H1 (cell line): ENCODE measurements around the gene NR2E3. TPM values are rescaled to one million over a fixed set of nuclear protein-coding genes. Genes with fewer than 3 reads are reported as not detected.

Source experiments
- CTCF ChIA-PET: fragments of 300-600 bp; sonication (Branson Sonifier 250); formaldehyde crosslinking; loops from one replicate; lab custom pipeline; 2021; ENCODE audit not compliant: partially characterized antibody; lab: Charles Lee
- POLR2A ChIA-PET: fragments of 300-600 bp; sonication (Branson Sonifier 250); formaldehyde crosslinking; loops from one replicate; lab custom pipeline; 2021; ENCODE audit warnings: inconsistent platforms; ENCODE audit not compliant: partially characterized antibody; lab: Charles Lee
- DNase-seq, 2 experiments: peaks; one replicate each; pipeline versions ENCODE4 v3.0.0 to v3.0.0-alpha.2; 2010 to 2022; ENCODE audit warnings: low spot score in 2 of 2, low read depth in 1 of 2, mixed read lengths in 1 of 2
- FAIRE-seq: peaks from 2 replicates; lab custom pipeline; 2011; peaks lifted over from hg19 to GRCh38; lab: Jason Lieb, UNC
- H2AFZ ChIP-seq: 2 replicates; pipeline ENCODE4 v1.8.1; 2012; ENCODE audit warnings: low read length, inconsistent platforms
- H2AK5ac ChIP-seq: 2 replicates; pipeline ENCODE4 v1.6.1; 2013; ENCODE audit warnings: low read depth, low read length
- H2BK120ac ChIP-seq: replicated peaks from 2 replicates; pipeline ENCODE3; 2013; ENCODE audit warnings: low read depth, low read length, inconsistent platforms
- H2BK12ac ChIP-seq: 2 replicates; pipeline ENCODE4 v1.6.1; 2013; ENCODE audit warnings: low read depth, low read length
- H2BK15ac ChIP-seq: 2 replicates; pipeline ENCODE4 v1.6.1; 2013; ENCODE audit warnings: low read length
- H2BK20ac ChIP-seq: 2 replicates; pipeline ENCODE4 v1.6.1; 2013; ENCODE audit warnings: low read length
- H2BK5ac ChIP-seq: 2 replicates; pipeline ENCODE4 v1.6.1; 2013; ENCODE audit warnings: low read depth, low read length
- H3K14ac ChIP-seq: 2 replicates; pipeline ENCODE4 v1.6.1; 2013; ENCODE audit warnings: inconsistent platforms; ENCODE audit not compliant: insufficient read length
- H3K18ac ChIP-seq: 2 replicates; pipeline ENCODE4 v1.6.1; 2013; ENCODE audit warnings: low read length; ENCODE audit errors: extremely low read depth
- H3K23ac ChIP-seq: 2 replicates; pipeline ENCODE4 v1.6.1; 2013; ENCODE audit warnings: inconsistent platforms; ENCODE audit not compliant: insufficient read length
- H3K23me2 ChIP-seq: 2 replicates; pipeline ENCODE4 v1.6.1; 2013; ENCODE audit warnings: low read depth, low read length
- H3K27ac ChIP-seq: 2 replicates; pipeline ENCODE4 v1.6.1; 2011; ENCODE audit warnings: low read depth, low read length, inconsistent platforms
- H3K27me3 ChIP-seq, 4 experiments: replicated peaks in 1 of 4; 1 replicate in 1 of 4; 2 replicates in 3 of 4; pipeline versions ENCODE4 v1.6.1 to v1.8.1; 2011 to 2013; ENCODE audit warnings: low read length in 3 of 4, mild to moderate bottlenecking in 3 of 4, inconsistent platforms in 2 of 4, mixed read lengths in 2 of 4, moderate library complexity in 1 of 4; ENCODE audit not compliant: control insufficient read depth in 3 of 4, insufficient read depth in 3 of 4; ENCODE audit errors: extremely low read depth in 1 of 4
- H3K36me3 ChIP-seq, 4 experiments: 2 replicates each; pipeline versions ENCODE4 v1.6.1 to v1.8.1; 2011 to 2013; ENCODE audit warnings: mild to moderate bottlenecking in 4 of 4, low read length in 3 of 4, moderate library complexity in 2 of 4, control low read depth in 1 of 4, inconsistent platforms in 1 of 4; ENCODE audit not compliant: insufficient read depth in 4 of 4, control insufficient read depth in 2 of 4
- H3K4ac ChIP-seq: replicated peaks from 2 replicates; pipeline ENCODE3; 2013; ENCODE audit warnings: low read length, low read depth, mixed read lengths, inconsistent platforms; ENCODE audit not compliant: insufficient read length
- H3K4me1 ChIP-seq, 4 experiments: replicated peaks in 1 of 4; 1 replicate in 1 of 4; 2 replicates in 3 of 4; pipeline versions ENCODE4 v1.6.1 to v1.8.1; 2011 to 2013; ENCODE audit warnings: low read length in 3 of 4, inconsistent platforms in 2 of 4, mixed read lengths in 1 of 4; ENCODE audit not compliant: insufficient read depth in 4 of 4, control insufficient read depth in 3 of 4
- H3K4me2 ChIP-seq, 2 experiments: 2 replicates each; pipeline versions ENCODE4 v1.6.1 to v1.8.1; 2011 to 2013; ENCODE audit warnings: low read depth in 2 of 2, low read length in 2 of 2, control low read depth in 1 of 2, inconsistent platforms in 1 of 2, mild to moderate bottlenecking in 1 of 2; ENCODE audit not compliant: insufficient read depth in 1 of 2
- H3K4me3 ChIP-seq, 4 experiments: fragments of 200-600, 300-600 bp in 1 of 4; sonication (generic), shearing (Covaris generic), sonication (Bioruptor Twin) in 1 of 4; 2 replicates each; pipeline versions ENCODE4 v1.5.1 to v1.8.1; 2011 to 2016; ENCODE audit warnings: low read length in 4 of 4, low read depth in 3 of 4, control low read depth in 2 of 4, inconsistent platforms in 2 of 4, mild to moderate bottlenecking in 2 of 4, mixed read lengths in 1 of 4, moderate library complexity in 1 of 4; ENCODE audit not compliant: insufficient read depth in 2 of 4; ENCODE audit errors: extremely low read depth in 1 of 4
- H3K56ac ChIP-seq: replicated peaks from 2 replicates; pipeline ENCODE3; 2013; ENCODE audit warnings: low read depth, mild to moderate bottlenecking, mixed read lengths, low read length, inconsistent platforms; ENCODE audit not compliant: insufficient read length
- H3K79me1 ChIP-seq: 2 replicates; pipeline ENCODE4 v1.6.1; 2013; ENCODE audit warnings: low read depth, low read length, control low read depth
- H3K79me2 ChIP-seq, 2 experiments: 2 replicates each; pipeline versions ENCODE4 v1.6.1 to v1.8.1; 2012 to 2013; ENCODE audit warnings: low read length in 2 of 2, mild to moderate bottlenecking in 2 of 2, inconsistent platforms in 1 of 2; ENCODE audit not compliant: insufficient read depth in 2 of 2, control insufficient read depth in 1 of 2
- H3K9ac ChIP-seq, 4 experiments: replicated peaks in 1 of 4; 1 replicate in 1 of 4; 2 replicates in 3 of 4; pipeline versions ENCODE4 v1.6.1 to v1.8.1; 2011 to 2013; ENCODE audit warnings: low read depth in 3 of 4, low read length in 3 of 4, control low read depth in 2 of 4, mild to moderate bottlenecking in 2 of 4, moderate library complexity in 2 of 4, inconsistent platforms in 1 of 4; ENCODE audit errors: extremely low read depth in 1 of 4
- H3K9me3 ChIP-seq, 2 experiments: 2 replicates each; pipeline versions ENCODE4 v1.6.1 to v1.8.1; 2012 to 2013; ENCODE audit warnings: mild to moderate bottlenecking in 2 of 2, moderate library complexity in 2 of 2, control low read depth in 1 of 2, inconsistent platforms in 1 of 2, low read depth in 1 of 2, low read length in 1 of 2, mixed read lengths in 1 of 2; ENCODE audit not compliant: insufficient read depth in 2 of 2
- H4K20me1 ChIP-seq, 2 experiments: replicated peaks in 1 of 2; 2 replicates each; pipeline versions ENCODE3 to v1.8.1; 2011 to 2013; ENCODE audit warnings: inconsistent platforms in 2 of 2, low read length in 2 of 2, mild to moderate bottlenecking in 1 of 2; ENCODE audit not compliant: insufficient read depth in 2 of 2, control insufficient read depth in 1 of 2
- H4K5ac ChIP-seq: 2 replicates; pipeline ENCODE4 v1.6.1; 2013; ENCODE audit warnings: low read length, low read depth, mixed read lengths, inconsistent platforms; ENCODE audit not compliant: insufficient read length
- H4K8ac ChIP-seq: 2 replicates; pipeline ENCODE4 v1.8.0; 2013; ENCODE audit warnings: mild to moderate bottlenecking, moderate library complexity, low read length, inconsistent platforms; ENCODE audit not compliant: insufficient read depth; ENCODE audit errors: extremely low read depth
- H4K91ac ChIP-seq: replicated peaks from 2 replicates; pipeline ENCODE3; 2013; ENCODE audit warnings: low read length, mixed read lengths, inconsistent platforms; ENCODE audit not compliant: insufficient read length
- BCL11A ChIP-seq, 2 experiments: IDR thresholded peaks; one replicate each; pipeline ENCODE4 v1.6.1; 2011; ENCODE audit warnings: low read depth in 2 of 2, low read length in 2 of 2, mild to moderate bottlenecking in 2 of 2
- BRCA1 ChIP-seq: IDR thresholded peaks from 2 replicates; pipeline ENCODE4 v1.6.1; 2012; ENCODE audit warnings: low read depth, low read length, improper control_type of control experiment
- CEBPB ChIP-seq: IDR thresholded peaks from 2 replicates; pipeline ENCODE4 v1.6.1; 2012; ENCODE audit warnings: low read depth, low read length
- HDAC2 ChIP-seq, 2 experiments: fragments of 300-600 bp in 1 of 2; sonication (generic) in 1 of 2; IDR thresholded peaks; 2 replicates each; pipeline ENCODE4 v1.6.1; 2011 to 2012; ENCODE audit warnings: low read depth in 2 of 2, low read length in 2 of 2, mild to moderate bottlenecking in 2 of 2, moderate library complexity in 2 of 2, borderline replicate concordance in 1 of 2, inconsistent platforms in 1 of 2
- JUND ChIP-seq: IDR thresholded peaks from 2 replicates; pipeline ENCODE4 v1.6.1; 2011; ENCODE audit warnings: mild to moderate bottlenecking, improper control_type of control experiment, low read length
- RAD21 ChIP-seq, 2 experiments: IDR thresholded peaks in 1 of 2; conservative IDR thresholded peaks in 1 of 2; 2 replicates each; pipeline ENCODE4 v1.6.1; 2011; ENCODE audit warnings: low read depth in 2 of 2, low read length in 2 of 2, improper control_type of control experiment in 1 of 2, inconsistent platforms in 1 of 2, mild to moderate bottlenecking in 1 of 2, moderate library complexity in 1 of 2
- RFX5 ChIP-seq: IDR thresholded peaks from 2 replicates; pipeline ENCODE4 v1.6.1; 2011; ENCODE audit warnings: low read depth, low read length, improper control_type of control experiment, borderline replicate concordance
- YY1 ChIP-seq: IDR thresholded peaks from 2 replicates; pipeline ENCODE4 v1.6.1; 2011; ENCODE audit warnings: low read depth, mild to moderate bottlenecking, low read length
- ZNF274 ChIP-seq: IDR thresholded peaks from 2 replicates; pipeline ENCODE4 v1.7.0; 2012; ENCODE audit warnings: low read length, borderline replicate concordance; ENCODE audit errors: extremely low read depth
- WGBS, 2 experiments: shearing (Covaris generic) in 1 of 2; methylation state at CpG; one replicate each; pipeline versions ENCODE4 v1.1.6 to v1.1.7; 2013 to 2015; ENCODE audit warnings: low lambda C conversion rate in 2 of 2, mixed read lengths in 2 of 2, inconsistent platforms in 1 of 2, low coverage in 1 of 2, missing lambda C conversion rate in 1 of 2; ENCODE audit not compliant: insufficient replicate concordance in 2 of 2, insufficient coverage in 1 of 2, insufficient read length in 1 of 2; ENCODE audit errors: extremely low coverage in 1 of 2, missing lambda C conversion rate in 1 of 2; 5-methylcytosine and 5-hydroxymethylcytosine counted together
- polyA plus RNA-seq, 7 experiments: library from polyadenylated mRNA; depleted of rRNA in 3 of 7; stranded (reverse) in 5 of 7; unstranded in 2 of 7; fragments of >200 nt in 5 of 7; fragments of 200-250 nt in 2 of 7; gene quantifications; 1 replicate in 5 of 7; 2 replicates in 1 of 7; 4 replicates in 1 of 7; pipeline versions ENCODE4 v1.2.1 to v1.2.3, GENCODE V29; 2011 to 2013; ENCODE audit warnings: missing spikeins in 2 of 7, mixed read lengths in 2 of 7
- total RNA-seq: library from RNA; stranded (reverse); fragmentation: NEBNext Ultra II Directional; extraction: Animal tissue kit (Norgen Biotek cat#: 25700); gene quantifications from 2 replicates; pipeline ENCODE4 v1.2.1, GENCODE V29; 2021
- TF ChIP-seq, protein P1 (sequence below): IDR thresholded peaks from 2 replicates; pipeline ENCODE4 v1.6.1; 2012; ENCODE audit warnings: inconsistent platforms
- TF ChIP-seq, protein P2 (sequence below): IDR thresholded peaks from 2 replicates; pipeline ENCODE4 v1.6.1; 2012; ENCODE audit warnings: low read length, inconsistent platforms

NR2E3 gene
- total and polyA plus RNA-seq, 2 of the 8 experiments (the other 6 are each of a cell fraction or from before 2014, with no cell fraction given) = 0.56 to 0.80 TPM

DNA sequence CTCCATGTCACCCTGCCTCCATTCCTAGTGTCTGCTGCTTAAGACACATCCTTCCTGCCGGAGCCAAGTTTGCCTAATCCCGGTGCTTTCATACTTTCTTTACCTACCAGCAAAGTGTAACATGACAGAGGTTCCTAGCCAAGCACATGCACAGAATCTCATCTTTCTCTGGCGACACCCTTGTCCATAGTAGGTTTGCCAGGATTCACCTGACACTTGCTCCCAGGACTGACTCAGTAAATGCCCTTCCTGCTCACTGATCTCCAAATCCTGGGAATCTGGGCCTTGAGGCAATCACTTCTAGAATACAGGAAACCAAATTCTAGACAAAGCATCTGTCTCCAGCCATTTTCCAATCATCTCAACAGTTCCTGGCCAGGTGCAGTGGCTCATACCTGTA lies 10.2 kb upstream of the NR2E3 start:
- Histone ChIP-seq H2AK5ac (peak overlapping the region; percentile 65; the same call in 1 of the 2 replicates), H3K56ac (no peak overlapping the region), H3K36me3 (no peaks in the 10 kb centered on the region), H3K79me2 (no peaks in the 10 kb centered on the region), H2AFZ (no peak overlapping the region), H3K23me2 (no peaks in the 10 kb centered on the region), H3K4me3 (no peak overlapping the region), H3K18ac (no peak overlapping the region), H3K9me3 (no peaks in the 10 kb centered on the region), H2BK120ac (no peak overlapping the region), H4K91ac (no peak overlapping the region), H3K23ac (no peak overlapping the region), H4K8ac (no peak overlapping the region), H2BK12ac (peak overlapping the region; percentile 85), H4K20me1 (no peaks in the 10 kb centered on the region), H3K4me2 (no peak overlapping the region), H3K14ac (no peak overlapping the region), H3K79me1 (no peaks in the 10 kb centered on the region), H3K27ac (no peak overlapping the region), H3K27me3 (no peaks in the 10 kb centered on the region), H2BK5ac (peak overlapping the region; percentile 44; the same call in 1 of the 2 replicates), H2BK15ac (0 out of 2 replicates have a peak overlapping the region, but pooled peaks have one; percentile 61), H3K9ac (no peak overlapping the region; a peak in 1 of 7 replicates), H3K4ac (peak overlapping the region; percentile 1), H3K4me1 (peaks cover 0 to 4% (median 1%) of the 10 kb centered on the region in 4 experiments; a peak in 3 of 7 replicates), H4K5ac (no peak overlapping the region), H2BK20ac (peak overlapping the region; percentile 55)
- 90% methylated on average over 3 of the region's 3 CpGs; no CpG with 5 or more reads in 1 of the 2 experiments for WGBS, 2 experiments
- FAIRE-seq = no peak
- POLR2A ChIA-PET = no interaction called here
- DNase-seq = no peak
- CTCF ChIA-PET = interaction anchor here (0.6 to 5.6 kb wide), 23 partner anchors 10 to 1040 kb away, joined by 3 to 67 read pairs (median 7); no protein-coding TSS in a partner anchor
- TF ChIP-seq, protein P1, sequence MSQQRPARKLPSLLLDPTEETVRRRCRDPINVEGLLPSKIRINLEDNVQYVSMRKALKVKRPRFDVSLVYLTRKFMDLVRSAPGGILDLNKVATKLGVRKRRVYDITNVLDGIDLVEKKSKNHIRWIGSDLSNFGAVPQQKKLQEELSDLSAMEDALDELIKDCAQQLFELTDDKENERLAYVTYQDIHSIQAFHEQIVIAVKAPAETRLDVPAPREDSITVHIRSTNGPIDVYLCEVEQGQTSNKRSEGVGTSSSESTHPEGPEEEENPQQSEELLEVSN = no peak
- TF ChIP-seq HDAC2 (IDR thresholded peaks at IDR 0.05; ENCODE audit: borderline replicate concordance in 1 of 2, low read depth in 2 of 2, low read length in 2 of 2) (no peak), JUND (no peak), YY1 (no peak), BRCA1 (no peak), BCL11A (IDR thresholded peaks at IDR 0.05; ENCODE audit: low read depth in 2 of 2, low read length in 2 of 2) (no peak), CEBPB (no peak), RFX5 (no peak), RAD21 (IDR thresholded peaks at IDR 0.05 in 1 of 2, conservative IDR thresholded peaks at IDR 0.05 in 1 of 2; ENCODE audit: low read depth in 2 of 2, low read length in 2 of 2) (no peak), ZNF274 (no peak)
- TF ChIP-seq, protein P2, sequence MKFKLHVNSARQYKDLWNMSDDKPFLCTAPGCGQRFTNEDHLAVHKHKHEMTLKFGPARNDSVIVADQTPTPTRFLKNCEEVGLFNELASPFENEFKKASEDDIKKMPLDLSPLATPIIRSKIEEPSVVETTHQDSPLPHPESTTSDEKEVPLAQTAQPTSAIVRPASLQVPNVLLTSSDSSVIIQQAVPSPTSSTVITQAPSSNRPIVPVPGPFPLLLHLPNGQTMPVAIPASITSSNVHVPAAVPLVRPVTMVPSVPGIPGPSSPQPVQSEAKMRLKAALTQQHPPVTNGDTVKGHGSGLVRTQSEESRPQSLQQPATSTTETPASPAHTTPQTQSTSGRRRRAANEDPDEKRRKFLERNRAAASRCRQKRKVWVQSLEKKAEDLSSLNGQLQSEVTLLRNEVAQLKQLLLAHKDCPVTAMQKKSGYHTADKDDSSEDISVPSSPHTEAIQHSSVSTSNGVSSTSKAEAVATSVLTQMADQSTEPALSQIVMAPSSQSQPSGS = no peak
